RKO (cell line): ENCODE results near the gene NTSR1.

Source experiments
- DNase-seq: peaks from one replicate; pipeline ENCODE4 v3.0.0-alpha.2; 2016; ENCODE audit warnings: low spot score

NTSR1 gene

GRCh38 chr20:62709537-62709905 lies 885 bp downstream of the NTSR1 start:
- DNase-seq, result no peak

DNA sequence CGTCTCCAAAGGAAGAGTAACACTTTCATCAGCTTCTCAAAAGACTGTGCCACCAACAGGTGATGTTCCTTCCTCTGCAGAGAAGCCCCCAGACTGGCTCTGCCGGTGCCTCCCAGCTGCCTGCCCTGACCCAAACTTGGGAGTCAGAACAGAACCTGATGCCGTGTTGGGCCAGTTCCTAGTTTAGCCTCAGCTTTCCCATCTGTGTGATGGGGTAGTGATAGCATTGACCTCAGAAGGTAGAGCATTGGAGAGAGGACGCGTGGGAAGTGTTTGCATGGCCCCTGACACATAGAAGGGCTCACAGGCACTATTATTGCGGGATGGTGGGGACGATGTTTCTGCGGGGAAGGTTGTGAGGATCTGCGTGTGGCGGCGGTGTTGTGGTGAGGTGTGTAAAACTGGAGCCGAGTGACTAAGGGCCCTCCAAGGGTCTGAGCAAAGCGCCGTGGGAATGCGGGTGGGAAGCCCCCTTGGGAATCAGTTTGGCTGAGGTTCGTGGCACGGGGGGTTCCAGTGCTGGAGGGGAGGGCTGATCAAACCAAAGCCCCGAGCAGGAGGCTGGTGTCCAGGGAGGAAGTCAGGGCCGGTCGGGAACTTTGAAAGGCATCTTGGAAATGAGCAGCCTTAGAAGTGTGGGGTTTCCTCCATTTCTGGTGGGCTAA lies 1.7 kb downstream of the NTSR1 start:
- DNase-seq, result no peak

GRCh38 chr20:62710886-62711702 lies 2.5 kb downstream of the NTSR1 start:
- DNase-seq, result peak; percentile 82

- DNase-seq, result peak; percentile 59
Measured at GRCh38 chr20:62711703-62712101, 3.1 kb downstream of the NTSR1 start.

DNA sequence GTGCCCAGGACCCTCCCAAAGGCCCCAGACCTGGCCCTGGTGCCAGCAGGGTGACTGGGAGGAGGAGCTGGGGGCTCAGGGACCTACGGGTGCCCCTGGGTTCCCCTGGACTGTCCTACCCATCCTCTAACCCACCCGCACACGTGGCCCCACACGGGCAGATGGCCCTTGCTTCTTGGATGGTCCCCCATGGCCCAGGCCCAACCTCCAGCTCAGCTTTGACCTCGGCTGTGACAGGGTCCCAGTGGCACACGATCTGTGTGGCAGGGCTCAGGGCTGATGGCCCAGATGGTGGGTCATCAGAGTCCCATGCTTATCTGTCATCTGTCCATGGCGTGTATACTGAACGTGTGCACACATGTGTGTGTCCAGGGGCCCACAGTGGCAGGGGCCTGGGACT lies 4.0 kb downstream of the NTSR1 start:
- no peak for DNase-seq

DNA sequence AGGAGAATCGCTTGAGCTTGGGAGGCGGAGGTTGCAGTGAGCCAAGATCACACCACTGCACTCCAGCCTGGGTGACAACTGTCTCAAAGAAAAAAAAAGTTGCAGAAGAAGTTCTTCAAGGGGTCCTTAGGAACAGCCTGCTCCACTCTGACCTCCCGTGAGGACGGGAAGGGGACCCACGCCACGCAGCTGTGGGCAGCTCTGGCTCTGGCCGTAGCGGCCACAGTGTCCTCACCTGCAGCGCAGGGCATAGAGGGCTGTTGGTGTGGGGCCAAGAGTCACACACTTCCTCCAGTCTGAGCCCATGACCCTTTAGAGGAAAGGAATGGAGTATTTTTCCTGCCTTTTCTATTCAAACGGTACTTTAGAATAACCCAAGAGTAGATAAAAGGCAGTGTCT lies 5.4 kb downstream of the NTSR1 start:
- no peak for DNase-seq

DNA sequence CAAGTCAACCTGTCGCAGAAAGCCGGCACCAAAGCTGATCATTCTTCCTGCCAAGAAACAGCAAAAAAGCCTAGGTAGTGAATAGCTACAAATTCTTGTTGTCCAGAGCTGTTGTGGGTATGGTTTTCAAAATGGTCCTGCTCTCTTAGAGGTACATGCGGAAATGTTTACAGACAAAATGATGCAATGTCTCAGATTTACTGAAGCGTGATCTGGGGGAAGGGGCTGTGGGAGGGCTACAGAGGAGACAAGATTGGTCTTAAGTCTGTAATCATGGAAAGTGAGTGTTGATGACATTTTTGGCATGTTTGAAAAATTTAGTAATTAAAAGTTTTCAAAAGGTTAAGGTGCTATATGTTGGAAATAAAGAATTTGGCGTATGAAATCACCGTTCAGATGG lies 6.2 kb downstream of the NTSR1 start:
- no peak for DNase-seq

DNA sequence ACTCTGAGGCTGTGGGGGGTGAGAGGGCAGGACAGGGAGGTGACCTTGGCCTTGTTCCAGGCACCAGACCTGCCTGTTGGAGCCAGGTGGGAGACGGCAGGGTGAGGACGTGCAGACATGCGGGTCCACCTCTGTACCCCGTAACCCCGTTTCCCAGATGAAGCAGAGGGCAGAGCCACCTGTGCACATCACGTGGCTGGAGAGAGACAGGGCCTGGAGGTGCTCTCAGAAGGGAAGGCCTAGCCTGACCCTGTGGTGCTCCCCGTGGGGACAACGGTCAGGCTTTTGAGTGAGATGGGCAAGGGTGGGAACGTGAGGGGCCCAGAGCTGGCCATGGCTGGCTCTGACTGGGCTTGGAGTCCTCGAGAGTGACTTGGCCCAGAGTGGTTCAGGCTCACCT lies 6.6 kb downstream of the NTSR1 start:
- DNase-seq, result no peak

DNA sequence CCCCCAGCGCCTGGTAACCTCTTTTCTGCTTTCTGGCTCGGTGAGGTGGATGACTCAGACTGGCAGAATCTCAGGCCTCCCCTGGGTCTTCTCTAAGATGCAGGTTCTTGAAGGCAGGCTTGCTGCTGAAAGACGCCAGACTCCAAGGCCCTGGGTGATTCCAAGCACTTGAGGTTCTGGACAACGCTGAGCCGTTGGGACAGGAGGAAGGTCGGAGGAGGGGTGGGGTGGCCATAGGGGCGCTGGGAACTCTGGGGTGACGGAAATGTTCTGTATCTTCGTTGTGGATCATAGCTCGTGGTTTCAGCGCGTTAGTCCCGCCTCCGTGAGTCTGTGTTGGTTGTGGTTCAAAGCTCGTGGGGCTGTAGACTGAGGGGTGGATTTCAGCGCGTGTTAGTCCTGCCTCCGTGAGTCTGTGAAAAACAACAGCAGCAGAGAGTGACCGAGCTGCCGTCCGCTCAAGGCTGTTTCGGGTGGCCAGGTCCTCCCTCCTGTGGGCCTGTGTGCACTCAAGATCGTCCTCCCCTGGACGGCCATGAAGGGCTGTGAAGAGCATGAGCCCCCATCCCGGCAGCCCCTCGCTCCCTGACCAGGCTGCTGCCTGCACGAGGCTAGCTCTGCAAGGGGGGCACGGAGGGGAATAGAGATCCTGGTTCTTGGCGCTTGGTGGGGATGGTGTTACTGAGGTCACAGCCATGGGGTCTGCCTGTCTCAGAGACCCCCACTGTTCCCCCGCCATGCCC lies 7.7 kb downstream of the NTSR1 start:
- DNase-seq, result no peak

GRCh38 chr20:62716941-62717310 lies 8.3 kb downstream of the NTSR1 start:
- DNase-seq, result no peak

- DNase-seq, result no peak
Measured at GRCh38 chr20:62717933-62718332, 9.3 kb downstream of the NTSR1 start.

DNA sequence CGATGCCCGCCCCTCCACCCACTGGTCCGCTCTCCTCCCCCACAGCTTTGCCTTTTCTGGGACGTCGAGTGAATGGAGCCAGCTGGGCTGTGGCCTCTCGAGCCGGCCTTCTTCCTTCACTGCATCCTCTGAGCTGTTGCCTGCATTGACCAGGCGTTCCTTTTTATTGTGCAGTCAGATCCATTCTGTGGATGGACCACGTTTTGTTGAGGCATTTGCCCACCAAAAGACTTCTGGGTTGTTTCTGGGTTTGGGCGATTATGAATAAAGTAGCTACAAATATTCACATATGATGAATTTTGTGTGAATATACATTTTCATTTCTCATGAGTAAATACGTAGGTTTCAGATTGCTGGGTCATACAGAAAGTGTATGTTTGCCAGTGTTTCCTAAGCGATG lies 9.9 kb downstream of the NTSR1 start:
- DNase-seq, result no peak

DNA sequence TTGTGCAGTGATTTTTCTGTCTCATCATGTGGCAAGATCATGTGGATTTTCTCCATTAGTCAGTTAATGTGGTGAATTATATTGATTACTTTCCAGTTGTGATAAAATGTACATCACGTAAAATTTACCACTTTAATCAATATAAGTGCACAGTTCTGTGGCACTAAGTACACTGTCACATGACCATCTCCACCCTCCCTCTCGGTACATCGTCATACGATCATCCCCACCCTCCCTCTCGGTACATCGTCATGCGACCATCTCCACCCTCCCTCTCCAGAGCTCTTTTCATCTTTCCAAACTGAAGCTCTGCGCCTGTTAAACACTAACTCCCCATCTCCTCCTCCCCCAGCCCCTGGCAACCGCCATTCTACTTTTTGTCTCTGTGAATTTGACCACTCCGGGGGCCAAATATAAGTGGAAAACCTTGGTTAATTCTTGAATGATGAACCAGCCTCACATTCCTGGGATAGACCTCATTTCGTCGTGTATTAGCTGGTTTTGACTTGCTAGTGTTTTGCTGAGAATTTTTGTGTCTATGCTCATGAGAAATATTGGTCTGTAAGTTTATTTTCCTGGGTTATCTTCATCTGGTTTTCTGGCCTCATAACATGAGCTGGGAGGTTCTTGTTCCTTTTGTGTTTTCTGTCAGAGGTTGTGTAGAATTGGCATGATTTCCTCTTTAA lies 10.8 kb downstream of the NTSR1 start:
- DNase-seq, result no peak

DNA sequence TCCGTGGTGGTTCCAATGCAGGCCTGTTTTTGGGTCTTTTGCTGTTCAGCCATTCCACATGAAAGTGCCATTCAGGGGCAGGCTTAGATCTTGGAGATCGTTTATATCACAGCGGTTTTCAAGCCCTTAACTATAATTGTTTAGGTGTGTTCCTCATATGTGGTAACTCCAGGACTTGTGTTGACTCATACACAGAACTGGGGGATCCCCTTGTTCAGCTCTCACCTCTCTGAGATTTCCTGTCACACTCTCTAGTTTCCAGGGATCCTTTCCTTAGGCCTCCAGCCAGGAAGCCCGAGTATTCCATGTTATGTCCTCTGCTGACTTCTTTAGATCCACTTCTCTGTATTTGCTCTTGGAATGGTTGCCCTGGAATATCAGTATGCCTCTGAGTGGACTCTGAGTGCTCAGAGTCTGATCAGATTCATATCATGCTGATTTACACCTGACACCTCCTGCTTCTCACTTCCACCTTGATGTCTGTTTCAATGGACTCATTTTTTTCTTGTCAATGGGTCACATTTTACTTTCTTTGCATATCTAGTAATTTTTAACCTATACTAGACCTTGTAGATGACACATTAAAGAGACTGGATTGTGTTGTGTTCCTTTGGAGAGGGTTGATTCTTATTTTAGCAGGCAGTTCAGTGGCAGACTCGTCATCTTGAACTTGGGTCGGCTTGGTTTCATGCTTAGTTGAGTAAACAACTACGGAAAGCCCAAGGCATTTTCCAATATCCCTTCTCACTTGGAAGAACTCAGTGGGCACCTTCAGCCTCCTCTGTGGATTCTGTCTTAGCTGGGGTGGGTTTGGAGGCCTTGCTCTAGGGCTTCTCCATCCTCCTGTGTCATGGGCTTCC lies 13.1 kb downstream of the NTSR1 start:
- no peak for DNase-seq

DNA sequence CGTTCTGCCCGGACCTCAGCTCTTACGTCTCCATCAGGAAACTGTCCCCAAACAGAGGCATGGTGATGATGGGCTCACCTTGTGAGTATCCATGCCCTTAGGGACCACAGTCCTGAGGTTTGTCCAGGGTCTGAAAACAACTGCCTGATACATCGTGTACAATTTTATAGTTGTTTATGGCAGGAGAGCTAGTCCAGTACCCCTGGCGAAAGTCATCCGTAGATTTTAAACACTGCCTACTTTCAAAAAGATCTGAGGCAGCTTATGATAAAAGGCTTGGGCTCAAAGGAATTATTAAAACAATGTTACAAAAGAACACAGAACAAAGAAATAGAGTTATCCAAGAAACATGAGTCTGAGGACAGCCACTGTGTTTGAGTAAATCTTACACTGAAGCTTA lies 14.0 kb downstream of the NTSR1 start:
- DNase-seq, result no peak

GRCh38 chr20:62723351-62723750 lies 14.7 kb downstream of the NTSR1 start:
- no peak for DNase-seq

- no peak for DNase-seq
Measured at GRCh38 chr20:62723768-62724450, 15.3 kb downstream of the NTSR1 start.

- DNase-seq, result no peak
Measured at GRCh38 chr20:62724692-62725595, 16.3 kb downstream of the NTSR1 start.

- DNase-seq, result no peak
Measured at GRCh38 chr20:62725596-62726268, 17.1 kb downstream of the NTSR1 start.
